Daoy (cell line): ENCODE data around the gene TSACC. TPM values are rescaled to one million over a fixed set of nuclear protein-coding genes. Genes with fewer than 3 reads are reported as not detected.
A peak's percentile ranks its signal among the peaks of the same experiment; 100 is the strongest.

Source experiments
- DNase-seq: peaks from one replicate; pipeline ENCODE4 v3.0.0-alpha.2; 2015; ENCODE audit warnings: low read depth
- total RNA-seq: library from RNA; depleted of rRNA; stranded (reverse); fragments of >200 nt; shearing (Covaris generic); gene quantifications from 2 replicates; pipeline ENCODE4 v1.2.3, GENCODE V29; 2014

The TSACC gene
- total RNA-seq, 1 experiment from 2014 or later, result 2.4 TPM

- peak; percentile 41 for DNase-seq
These were observed 37.8 kb downstream of the TSACC start for GRCh38 chr1:156376146-156376545.

GRCh38 chr1:156376958-156377919 lies 38.9 kb downstream of the TSACC start:
- no peak for DNase-seq

DNA sequence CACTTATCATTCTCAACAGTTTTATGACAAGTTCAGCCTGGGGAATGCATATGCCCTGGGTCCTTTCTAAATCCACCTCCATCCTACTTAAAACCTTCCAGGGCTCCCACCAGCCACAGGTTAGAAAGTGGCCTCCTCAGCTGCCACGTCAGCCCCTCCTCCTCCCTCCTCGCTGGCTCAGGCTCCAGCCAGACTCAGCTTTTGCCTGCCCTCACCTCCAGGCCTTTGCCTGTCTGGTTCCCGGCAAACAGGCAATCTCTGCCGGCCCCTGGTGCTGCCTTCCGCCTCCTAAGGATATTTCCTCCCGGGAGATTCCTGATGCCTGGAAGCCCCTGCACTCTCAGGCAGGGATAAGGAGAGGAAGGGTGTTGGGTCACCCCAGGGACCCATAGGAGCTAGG lies 40.2 kb downstream of the TSACC start:
- no peak for DNase-seq

DNA sequence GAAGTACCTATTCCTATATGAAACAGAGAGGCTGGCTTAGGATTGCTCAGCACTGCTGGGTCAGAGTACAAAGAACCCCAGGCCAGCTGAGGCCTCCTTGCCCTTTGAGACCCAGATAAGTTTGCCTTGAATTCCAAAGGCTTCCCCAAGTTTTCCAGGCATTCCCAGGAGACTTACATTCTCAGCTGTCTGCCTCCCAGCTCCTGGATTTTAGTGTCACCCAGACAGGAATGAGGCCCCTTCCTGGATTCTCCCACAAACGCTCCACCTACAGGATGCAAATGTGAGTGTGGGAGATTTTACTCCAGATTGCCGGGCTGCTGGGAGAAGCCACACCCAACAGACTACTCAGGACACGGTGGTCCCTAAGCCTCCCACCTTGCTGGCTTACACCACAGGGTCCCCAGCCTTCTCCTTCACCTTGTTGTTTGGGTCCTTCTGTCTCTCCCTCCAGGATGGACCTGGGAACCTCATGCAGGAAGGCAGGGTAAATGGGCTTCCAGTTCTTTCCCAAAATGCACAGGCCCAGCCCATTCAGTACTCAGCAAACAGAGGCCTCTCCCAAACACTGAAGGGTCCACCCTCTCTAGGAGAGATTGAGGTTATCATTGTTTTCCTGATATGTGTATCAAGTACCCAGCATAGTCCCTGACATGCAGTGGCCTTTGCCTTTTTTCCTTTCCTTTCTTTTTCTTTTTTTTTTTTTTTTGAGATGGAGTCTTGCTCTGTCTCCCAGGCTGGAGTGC lies 41.3 kb downstream of the TSACC start:
- DNase-seq, result peak; percentile 53

DNA sequence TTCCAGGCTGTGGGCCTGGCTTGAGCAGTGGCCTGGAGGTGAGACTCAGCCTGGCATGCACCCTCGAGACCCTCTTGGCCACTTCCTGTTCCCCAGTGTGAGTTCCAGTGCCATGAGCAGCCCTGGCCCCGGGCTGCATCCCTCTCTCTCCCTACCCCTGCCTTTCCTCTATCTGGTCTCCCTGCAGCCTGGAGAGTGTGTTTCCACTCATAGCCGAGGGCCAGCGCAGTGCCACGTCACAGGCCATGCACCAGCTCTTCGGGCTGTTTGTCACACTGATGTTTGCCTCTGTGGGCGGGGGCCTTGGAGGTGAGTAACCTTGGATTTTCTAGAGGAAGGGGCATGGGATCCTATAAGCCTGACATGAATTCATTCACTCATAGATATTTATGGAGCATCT lies 44.2 kb downstream of the TSACC start:
- DNase-seq, result no peak

GRCh38 chr1:156383023-156383422 lies 44.7 kb downstream of the TSACC start:
- peak; percentile 81 for DNase-seq

DNA sequence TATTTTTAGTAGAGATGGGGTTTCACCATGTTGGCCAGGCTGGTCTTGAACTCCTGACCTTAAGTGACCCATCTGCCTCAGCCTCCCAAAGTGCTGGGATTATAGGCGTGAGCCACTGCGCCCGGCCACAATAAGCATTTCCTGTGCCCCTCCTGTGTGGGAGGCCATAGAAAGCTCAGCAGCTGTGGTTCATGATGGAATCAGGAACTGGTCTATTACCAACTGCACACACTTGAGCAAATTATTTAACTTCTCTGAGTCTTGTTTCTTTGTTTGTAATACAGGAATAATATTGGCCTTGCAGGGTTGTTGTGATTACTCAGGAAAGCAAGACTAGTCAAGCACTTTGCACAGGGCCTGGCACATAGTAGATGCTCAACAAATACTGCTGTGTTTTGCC lies 45.7 kb downstream of the TSACC start:
- DNase-seq, result no peak

GRCh38 chr1:156384658-156385057 lies 46.3 kb downstream of the TSACC start:
- no peak for DNase-seq

DNA sequence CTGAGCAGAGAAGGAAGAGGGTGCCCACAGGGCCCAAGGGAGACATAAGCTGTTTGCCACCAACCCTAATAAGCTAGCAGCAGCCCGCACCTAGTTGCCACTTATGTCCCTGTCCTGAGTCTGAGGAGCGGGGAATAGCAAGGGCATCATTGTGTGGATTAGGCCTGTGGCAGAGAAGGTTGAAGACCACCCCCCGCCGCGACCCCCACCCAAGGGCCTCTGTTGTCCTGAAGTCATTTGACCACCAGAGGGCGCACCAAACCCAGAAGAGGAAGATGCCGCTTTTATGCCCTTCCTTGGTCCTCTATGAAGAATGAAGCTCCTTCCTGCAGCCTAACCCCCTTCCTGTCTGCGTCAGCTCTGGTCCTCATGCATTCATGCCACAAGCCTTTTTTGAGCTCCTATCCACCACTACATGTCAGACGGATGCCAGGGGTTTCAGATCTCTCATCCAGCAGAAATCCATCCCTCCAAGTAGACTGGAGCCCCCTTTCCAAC lies 47.3 kb downstream of the TSACC start:
- peak; percentile 69 for DNase-seq

DNA sequence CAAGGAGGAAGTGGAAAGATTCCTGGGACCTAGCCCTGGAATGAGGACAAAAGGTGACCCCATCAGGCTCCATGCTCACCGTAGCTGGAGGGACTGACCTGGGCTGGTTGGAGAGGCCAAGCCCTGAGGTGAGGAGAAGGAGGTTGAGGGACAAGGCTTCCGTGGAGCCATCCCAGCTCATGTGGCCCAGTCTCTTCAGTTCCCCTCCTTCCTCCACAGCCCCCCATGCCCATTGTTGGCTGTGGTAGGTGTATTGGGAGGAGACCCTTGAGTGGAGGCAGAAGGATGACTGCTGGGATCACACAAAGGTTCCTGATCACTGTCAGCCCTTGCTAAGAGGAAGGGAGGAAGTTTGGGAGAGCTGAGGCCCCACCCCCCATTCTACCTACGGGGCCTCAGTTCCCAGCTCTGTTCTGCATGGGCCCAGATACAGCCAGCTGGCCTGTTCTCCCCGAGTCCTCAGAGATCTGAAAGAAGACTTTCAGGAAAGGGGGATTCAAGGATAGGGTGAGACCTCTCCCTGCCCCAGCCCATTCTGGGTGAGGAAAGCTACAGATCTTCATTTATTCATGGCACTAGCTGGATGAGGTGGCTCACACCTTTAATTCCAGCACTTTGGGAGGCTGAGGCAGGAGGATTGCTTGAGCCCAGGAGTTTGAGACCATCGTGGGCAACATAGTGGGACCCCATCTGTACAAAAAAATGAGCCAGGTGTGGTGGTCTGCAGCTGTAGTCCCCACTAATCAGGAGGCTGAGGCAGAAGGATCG lies 48.0 kb downstream of the TSACC start:
- DNase-seq, result no peak

DNA sequence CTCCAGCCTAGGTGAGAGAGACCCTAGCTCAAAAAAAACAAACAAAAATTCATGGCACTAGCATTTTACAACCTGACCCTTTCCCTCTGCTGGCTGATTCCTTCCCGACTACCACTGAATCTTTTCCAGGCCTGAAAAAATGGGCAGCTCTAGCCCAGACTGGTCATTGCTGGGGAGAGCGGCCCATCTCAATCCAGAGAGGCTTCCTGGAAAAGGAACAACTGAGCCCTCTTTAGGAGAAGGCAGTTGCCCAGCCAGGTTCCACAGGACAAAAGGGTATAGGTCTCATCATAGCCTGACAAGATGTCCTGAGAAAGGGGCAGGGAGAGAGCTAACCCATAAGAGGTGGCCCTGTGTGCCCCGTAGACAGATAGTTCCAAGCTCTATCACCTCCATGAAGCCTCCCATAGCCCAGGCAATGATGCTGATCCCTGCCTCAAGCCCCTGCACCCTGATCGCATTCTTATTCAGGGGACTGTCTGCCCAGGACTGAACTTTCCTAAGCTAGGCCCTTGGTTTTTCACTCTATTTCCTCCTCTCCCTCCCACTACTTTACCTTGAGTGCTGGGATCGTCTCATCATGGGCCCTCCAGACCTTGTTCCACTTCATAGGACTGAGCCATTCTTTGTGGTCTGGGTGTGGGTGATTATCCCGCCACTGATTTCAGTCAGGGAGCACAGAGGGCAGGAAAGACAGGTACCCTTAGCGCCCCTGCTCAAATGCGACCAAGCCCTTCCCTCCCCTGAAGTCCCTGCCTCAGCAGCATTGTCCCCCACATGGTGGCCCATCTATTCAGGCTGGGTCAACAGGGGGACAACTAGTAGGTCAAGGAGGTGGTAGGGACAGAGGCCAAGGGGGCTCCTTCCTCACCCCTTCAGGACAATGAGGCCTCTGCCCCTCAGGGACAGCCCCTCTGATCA lies 48.9 kb downstream of the TSACC start:
- DNase-seq, result no peak

GRCh38 chr1:156387870-156388173 lies 49.5 kb downstream of the TSACC start:
- no peak for DNase-seq

DNA sequence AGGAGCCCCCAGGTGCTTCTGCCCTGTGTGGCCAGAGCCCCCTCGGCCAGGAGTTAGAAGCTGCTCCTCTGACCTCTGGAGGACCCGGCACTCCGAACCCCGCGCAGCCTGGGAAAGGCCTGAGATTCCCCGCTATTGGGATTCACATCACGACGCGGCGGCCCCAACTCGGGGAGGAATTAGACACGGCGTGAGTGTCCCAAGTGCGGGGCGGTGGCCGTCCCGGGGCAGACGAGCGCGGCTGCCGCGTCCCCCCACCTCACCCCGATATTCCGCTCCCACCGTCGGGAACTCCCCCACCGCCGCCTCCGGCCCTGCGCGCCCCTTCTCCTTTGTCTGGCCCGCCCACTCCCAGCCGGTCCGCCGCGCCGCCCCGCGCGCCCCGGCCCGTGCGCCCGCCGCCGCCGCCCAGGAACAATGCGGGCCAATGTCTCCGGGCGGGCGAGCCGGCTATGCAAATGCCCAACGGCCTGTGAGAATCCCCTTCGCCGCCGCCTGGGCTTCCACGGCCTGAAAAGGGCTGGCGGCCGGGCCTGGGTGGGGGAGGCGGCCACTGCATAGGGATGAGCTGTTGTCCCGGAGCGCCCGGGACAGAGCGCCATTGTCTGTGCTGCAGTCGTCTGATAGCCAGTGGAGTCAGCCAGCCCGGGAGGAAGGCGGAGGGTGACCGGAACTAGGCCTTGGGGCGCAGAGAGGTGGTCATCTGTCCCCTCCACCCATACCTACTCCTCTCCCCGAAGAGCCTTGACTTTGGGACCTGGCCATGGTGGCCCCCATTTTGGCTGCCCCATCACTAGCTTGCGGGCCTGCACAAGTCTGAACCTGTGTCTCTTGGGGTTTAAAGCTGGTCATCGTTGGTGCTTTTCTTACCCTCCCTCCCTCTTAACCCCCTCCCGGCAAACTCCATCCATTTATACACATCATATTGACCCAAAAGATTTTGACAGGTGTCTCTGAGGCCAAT lies 50.1 kb downstream of the TSACC start:
- DNase-seq, result no peak

GRCh38 chr1:156389311-156389710 lies 51.0 kb downstream of the TSACC start:
- DNase-seq, result no peak

DNA sequence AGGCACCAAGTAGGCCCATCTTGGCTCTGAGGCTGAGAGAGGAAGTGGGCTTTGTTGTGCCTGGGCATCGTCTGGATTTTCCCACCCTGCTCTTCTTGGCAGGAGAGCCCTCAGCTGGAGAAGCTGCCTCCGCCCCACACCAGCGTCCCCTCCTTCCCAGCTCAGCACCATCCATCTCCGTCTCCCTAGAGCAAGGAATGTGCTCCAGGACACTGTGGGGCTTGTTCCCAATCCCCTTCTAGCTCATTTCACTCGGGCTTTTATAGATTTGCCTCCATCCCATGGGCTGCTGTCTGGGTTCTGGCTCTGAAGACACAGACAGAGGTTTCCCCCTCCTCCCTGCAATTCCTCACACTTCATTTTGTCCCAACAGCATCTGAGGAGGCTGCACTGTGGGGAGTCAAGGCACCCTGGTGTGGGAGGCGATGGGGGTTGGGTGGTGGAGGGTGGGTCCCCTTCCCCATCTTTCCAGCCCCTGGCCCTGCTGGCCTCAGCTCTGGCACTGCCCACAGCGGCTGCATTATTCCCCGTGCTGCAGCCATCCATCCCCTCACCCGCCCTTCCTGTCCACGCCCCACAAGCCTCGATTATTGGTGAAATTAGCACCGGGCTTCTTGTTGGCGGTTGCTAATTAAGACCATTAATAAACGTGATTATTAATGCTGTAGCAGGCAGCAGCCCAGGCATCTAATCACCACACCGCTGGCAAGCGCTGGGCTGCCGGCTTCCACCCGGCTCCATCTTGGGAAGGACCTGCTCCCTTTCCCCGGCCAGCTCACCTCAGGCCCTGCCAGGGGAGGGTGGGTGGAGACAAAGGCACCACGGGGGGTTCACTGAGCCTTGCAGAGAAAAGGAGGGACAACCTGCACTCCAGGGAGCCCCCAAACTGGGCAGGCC lies 52.4 kb downstream of the TSACC start:
- no peak for DNase-seq

GRCh38 chr1:156391366-156391677 lies 53.0 kb downstream of the TSACC start:
- no peak for DNase-seq

- DNase-seq, result no peak
These were observed 53.4 kb downstream of the TSACC start for GRCh38 chr1:156391701-156392100.

DNA sequence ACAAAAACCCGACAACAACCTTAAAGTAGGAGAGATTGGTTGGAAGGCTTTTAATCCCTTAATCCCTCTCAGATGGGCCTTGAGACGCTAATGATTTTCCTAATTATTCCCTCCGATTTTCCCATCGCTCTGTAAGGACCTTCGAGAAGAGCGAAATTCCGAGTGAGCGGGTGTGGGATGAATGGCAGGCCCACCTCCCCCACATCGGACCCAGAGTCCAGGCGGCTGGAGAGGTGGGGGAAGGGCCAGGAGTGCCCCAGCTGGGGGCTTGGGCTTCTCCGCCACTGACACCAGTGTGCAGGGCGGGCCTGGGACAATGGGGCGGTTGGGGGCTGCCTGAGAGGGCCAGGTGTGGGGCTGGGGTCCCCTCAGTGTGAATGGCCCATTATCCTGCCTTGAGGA lies 54.1 kb downstream of the TSACC start:
- DNase-seq, result no peak

GRCh38 chr1:156393095-156393494 lies 54.8 kb downstream of the TSACC start:
- DNase-seq, result no peak
